ENCODE results near the gene OS9.
A peak's percentile ranks its signal among the peaks of the same experiment; 100 is the strongest.

OS9 gene

DNA sequence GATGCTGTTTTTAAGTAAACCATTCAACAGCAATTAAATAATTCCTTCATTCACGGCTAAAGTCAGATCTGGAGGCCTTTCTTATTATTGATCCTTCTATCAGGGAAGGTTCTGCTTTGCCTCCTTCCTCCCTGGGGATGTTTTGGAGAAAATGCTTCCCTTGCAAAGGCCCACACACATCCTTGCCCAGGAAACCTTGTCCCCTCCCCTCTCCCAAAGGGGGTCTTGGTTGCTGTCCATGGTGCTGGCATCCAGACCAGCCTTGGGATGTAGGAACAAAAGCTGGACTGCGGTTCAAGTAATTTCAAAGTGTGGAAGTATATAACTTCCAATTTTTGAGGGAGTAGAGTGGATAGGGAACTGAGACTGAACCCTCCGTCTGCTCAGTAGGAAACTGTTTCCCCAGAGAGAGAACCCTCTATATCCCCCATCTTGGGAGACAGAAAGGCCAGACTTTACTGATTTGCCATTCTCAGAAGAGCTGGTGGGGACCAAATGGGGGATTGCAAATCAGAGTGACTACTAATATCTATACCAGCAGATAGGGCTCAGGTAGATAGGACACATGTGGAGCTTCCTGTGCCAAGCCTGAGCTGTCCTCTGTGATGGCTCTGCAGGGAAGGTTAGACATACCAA, 66.5 kb downstream of the OS9 start:
- H3K27ac ChIP-seq: no peak overlapping the region
- TF ChIP-seq ZFX (IDR thresholded peaks at IDR 0.05): no peak
- TF ChIP-seq CTCF (conservative IDR thresholded peaks at IDR 0.05): no peak

DNA sequence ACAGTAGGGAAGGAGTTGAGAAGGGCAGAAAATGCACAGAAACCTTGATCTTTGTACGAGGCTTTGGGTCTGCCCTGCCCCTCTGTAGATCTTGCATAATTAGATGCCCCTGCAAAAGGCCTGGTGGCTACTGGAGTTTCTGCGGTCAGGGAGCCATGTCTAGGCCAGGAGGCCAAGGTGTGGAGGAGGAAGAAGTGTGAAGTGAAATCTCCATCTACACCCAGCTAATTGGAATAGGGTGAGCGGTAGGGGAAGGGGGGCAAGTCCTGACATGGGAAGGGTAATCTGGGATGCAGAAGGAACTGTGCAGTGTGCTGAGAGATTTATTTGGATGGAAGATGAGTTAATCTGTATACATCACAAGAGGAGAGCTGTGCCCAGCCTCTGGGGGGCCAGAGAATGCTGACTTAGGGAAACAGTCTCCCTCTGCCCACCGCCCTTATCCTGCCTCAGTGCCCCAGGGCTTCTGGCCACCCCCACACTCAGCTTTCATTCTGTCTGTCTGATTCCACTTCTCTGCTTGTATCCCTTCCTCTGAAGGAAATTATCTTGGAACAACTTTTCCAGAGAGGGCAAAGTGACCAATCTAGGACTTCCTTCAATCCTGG, 67.6 kb downstream of the OS9 start:
- TF ChIP-seq ZFX (IDR thresholded peaks at IDR 0.05) (no peak), CTCF (conservative IDR thresholded peaks at IDR 0.05) (no peak)
- H3K27ac ChIP-seq: no peak overlapping the region

- TF ChIP-seq CTCF (conservative IDR thresholded peaks at IDR 0.05) (no peak), ZFX (IDR thresholded peaks at IDR 0.05) (no peak)
- H3K27ac ChIP-seq: no peak overlapping the region
Observed at GRCh38 chr12:57762463-57762862, 68.5 kb downstream of the OS9 start.

- TF ChIP-seq ZFX (IDR thresholded peaks at IDR 0.05): no peak
- no peak for TF ChIP-seq CTCF (conservative IDR thresholded peaks at IDR 0.05)
- peak overlapping the region; percentile 53 for H3K27ac ChIP-seq
Observed at GRCh38 chr12:57763881-57764661, 70.1 kb downstream of the OS9 start.

- no peak for TF ChIP-seq ZFX (IDR thresholded peaks at IDR 0.05)
- TF ChIP-seq CTCF (conservative IDR thresholded peaks at IDR 0.05): no peak
- H3K27ac ChIP-seq: peak overlapping the region; percentile 53
Observed at GRCh38 chr12:57764662-57765002, 70.7 kb downstream of the OS9 start.

GRCh38 chr12:57765003-57765697, 71.2 kb downstream of the OS9 start:
- H3K27ac ChIP-seq: peak overlapping the region; percentile 53
- TF ChIP-seq ZFX (IDR thresholded peaks at IDR 0.05): no peak
- TF ChIP-seq CTCF (conservative IDR thresholded peaks at IDR 0.05): no peak; the same call in 1 of the 2 replicates
